Measurements from ENCODE around the gene DFFA. TPM values are rescaled to one million over a fixed set of nuclear protein-coding genes. Genes with fewer than 3 reads are reported as not detected.
A peak's percentile ranks its signal among the peaks of the same experiment; 100 is the strongest.

DFFA gene
- total and polyA plus RNA-seq, 4 donors: 7.8 to 29.2 (median 18.0) TPM

DNA sequence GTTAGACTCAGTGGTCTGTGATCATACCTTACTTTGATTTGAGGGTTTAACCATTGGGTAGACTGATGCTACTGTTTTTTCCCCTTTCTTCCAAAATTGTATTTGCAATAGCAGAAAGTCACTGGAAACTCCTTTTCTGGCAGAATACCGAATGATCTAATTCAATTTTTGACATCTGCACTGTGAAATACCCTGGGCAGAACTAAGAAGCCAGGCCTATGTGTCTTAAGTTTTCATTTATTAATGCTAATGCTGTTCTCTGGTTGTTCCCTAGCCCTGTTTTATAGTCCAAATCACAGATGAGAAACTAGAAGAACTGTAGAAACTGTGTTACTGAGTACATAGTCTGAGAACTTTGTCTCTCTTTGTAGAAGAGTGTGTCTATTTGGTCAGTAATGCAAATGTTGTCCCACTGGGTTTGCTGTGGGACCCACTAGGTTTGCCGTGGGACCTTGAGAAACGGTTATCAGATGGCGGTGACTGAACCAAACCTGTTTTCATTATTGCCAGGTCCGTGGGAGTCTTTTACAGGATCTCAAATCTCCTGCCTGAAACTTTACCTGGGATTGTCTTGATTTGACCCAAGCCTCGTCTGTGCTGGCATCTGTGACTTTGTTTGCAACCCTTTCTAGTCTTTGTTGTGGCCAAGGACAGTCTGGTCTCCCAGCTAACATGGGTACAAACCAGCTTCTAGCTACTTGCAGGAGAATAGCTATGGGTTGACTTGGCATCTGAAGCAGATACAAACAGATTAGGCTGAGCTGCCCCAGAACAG, 43.8 kb upstream of the DFFA start:
- Histone ChIP-seq H3K4me1 (ENCODE audit: control insufficient read depth in 1 of 2, insufficient read depth in 2 of 2, low read length in 2 of 2) (no peaks in the 10 kb centered on the region), H3K27ac (ENCODE audit: low read depth in 1 of 2, low read length in 2 of 2) (no peak overlapping the region), H3K27me3 (ENCODE audit: control insufficient read depth in 1 of 2, insufficient read depth in 2 of 2, low read length in 1 of 2) (no peaks in the 10 kb centered on the region), H3K4me3 (ENCODE audit: low read length in 2 of 2) (no peak overlapping the region), H3K9me3 (ENCODE audit: control insufficient read depth, low read length) (no peaks in the 10 kb centered on the region), H3K36me3 (ENCODE audit: control insufficient read depth in 1 of 2, insufficient read depth in 2 of 2, low read length in 1 of 2) (no peaks in the 10 kb centered on the region)
- DNase-seq (no peak), ATAC-seq (ENCODE audit: low FRiP score) (no peak)
- intact Hi-C loops (cut with DNase I): no loop called here
- WGBS, 2 donors: 69 to 78% methylated on average over 6 of the region's 6 CpGs

DNA sequence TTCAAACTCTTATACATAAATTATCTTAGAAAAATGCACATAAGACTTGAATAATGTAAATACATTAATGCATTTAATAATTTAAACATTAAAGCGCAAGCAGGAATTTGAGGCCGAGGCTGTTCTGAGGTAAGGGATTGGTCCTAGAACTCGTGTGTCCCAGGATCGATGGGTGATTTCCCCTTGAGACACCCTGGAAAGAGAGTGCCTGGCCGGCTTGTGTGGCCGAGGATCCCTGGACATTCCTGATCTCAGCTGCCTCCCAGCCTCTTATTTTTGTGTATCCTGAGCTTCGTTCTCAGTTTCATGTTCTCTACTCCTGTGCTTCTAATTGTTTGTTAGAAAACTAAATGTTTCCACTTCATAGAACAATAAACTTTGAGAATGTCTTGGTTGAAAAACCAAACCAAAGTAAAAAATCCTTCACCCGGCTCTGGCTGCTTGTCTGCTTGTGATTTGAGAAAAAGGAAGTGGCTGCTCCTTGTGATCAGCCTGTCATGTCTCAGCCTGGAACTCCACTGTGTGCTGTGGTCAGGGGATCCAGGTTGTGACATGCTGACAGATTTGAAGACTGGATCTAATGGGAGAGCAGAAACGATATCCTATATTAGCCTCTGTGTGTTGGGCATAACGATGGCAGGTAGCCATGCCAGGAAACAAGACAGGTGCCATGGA, 43.1 kb upstream of the DFFA start:
- H3K36me3 ChIP-seq (ENCODE audit: control insufficient read depth in 1 of 2, insufficient read depth in 2 of 2, low read length in 1 of 2): no peaks in the 10 kb centered on the region
- no peak overlapping the region for H3K4me3 ChIP-seq (ENCODE audit: low read length in 2 of 2)
- intact Hi-C loops (cut with DNase I): no loop called here
- H3K4me1 ChIP-seq (ENCODE audit: control insufficient read depth in 1 of 2, insufficient read depth in 2 of 2, low read length in 2 of 2): peaks cover 0 to 1% of the 10 kb centered on the region in 2 donors
- ATAC-seq (ENCODE audit: low FRiP score) (no peak), DNase-seq (peak in 1 of 2 donors; percentile 65)
- WGBS, 2 donors: 78 to 82% methylated on average over 10 of the region's 10 CpGs
- H3K27ac ChIP-seq (ENCODE audit: low read depth in 1 of 2, low read length in 2 of 2): no peak overlapping the region
- no peaks in the 10 kb centered on the region for H3K9me3 ChIP-seq (ENCODE audit: control insufficient read depth, low read length)
- no peaks in the 10 kb centered on the region for H3K27me3 ChIP-seq (ENCODE audit: control insufficient read depth in 1 of 2, insufficient read depth in 2 of 2, low read length in 1 of 2)

DNA sequence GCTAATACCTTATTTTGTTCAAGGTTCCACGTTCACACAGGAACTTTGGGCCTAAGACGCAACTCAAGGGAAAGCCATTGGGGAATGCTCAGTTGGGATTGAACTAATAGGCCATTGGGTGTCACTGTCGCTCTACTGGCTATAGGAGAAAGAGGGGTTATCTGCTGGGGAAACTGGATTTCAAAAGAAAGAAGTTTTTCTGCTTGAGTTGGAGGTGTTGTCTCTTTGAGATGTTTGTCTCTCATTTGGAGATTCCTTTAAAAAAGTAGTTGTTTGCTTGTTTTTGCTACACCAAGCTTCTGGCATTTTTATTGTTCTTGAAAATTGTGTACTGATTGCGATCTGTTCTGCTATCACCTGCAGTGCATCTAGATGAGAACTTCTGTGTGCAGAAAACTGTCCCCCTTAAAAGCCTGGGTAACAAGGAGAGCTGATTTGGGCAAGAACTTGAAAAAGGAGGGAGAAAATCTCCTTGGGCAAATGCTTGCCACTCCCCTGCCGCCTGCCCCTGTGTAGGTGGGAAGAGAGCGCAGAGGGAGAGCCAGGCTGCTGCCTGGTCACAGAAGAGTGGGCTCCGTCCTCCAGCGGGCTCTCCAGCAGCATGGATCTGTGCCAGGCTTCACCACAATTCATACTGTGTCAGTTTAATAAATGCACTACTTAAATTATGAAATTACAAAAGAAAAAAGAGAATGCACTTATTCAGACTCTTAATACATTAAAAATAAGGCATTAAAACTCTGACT, 42.3 kb upstream of the DFFA start:
- Histone ChIP-seq H3K4me3 (ENCODE audit: low read length in 2 of 2) (no peak overlapping the region), H3K27me3 (ENCODE audit: control insufficient read depth in 1 of 2, insufficient read depth in 2 of 2, low read length in 1 of 2) (no peaks in the 10 kb centered on the region), H3K36me3 (ENCODE audit: control insufficient read depth in 1 of 2, insufficient read depth in 2 of 2, low read length in 1 of 2) (no peaks in the 10 kb centered on the region), H3K27ac (ENCODE audit: low read depth in 1 of 2, low read length in 2 of 2) (no peak overlapping the region), H3K4me1 (ENCODE audit: control insufficient read depth in 1 of 2, insufficient read depth in 2 of 2, low read length in 2 of 2) (peaks cover 0 to 7% of the 10 kb centered on the region in 2 donors), H3K9me3 (ENCODE audit: control insufficient read depth, low read length) (no peaks in the 10 kb centered on the region)
- ATAC-seq (ENCODE audit: low FRiP score) (no peak), DNase-seq (no peak)
- intact Hi-C loops (cut with DNase I): loop anchor here in 1 of 2 donors (5.0 kb wide), 1 partner anchor 283 kb away; the partner anchor contains the start of gene CASZ1
- 73 to 78% methylated on average over 8 of the region's 8 CpGs for WGBS, 2 donors

DNA sequence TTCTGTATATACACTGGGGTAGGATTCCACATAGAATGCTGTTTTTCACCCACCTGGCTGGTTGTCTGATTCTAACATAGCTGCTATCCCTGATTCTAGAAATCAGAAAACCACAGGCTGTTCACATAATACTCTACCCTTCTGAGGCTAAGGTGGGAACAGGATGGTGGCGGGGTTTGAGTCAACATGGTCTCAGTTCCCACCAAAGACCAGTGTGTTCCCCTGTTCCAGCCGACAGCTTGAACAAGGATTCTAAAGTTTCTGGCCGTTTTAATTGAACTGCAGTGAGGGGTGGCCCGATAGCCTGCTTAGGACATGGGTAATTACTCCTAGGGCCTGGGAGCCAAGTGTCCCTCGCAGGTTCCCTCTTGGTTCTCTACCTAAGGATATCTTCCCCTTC, 40.9 kb upstream of the DFFA start:
- ATAC-seq (ENCODE audit: low FRiP score) (no peak), DNase-seq (no peak)
- H3K4me3 ChIP-seq (ENCODE audit: low read length in 2 of 2): no peak overlapping the region
- no peaks in the 10 kb centered on the region for H3K27me3 ChIP-seq (ENCODE audit: control insufficient read depth in 1 of 2, insufficient read depth in 2 of 2, low read length in 1 of 2)
- intact Hi-C loops (cut with DNase I): loop anchor here in 1 of 2 donors (5.0 kb wide), 1 partner anchor 284 kb away; the partner anchor contains the start of gene CASZ1
- H3K36me3 ChIP-seq (ENCODE audit: control insufficient read depth in 1 of 2, insufficient read depth in 2 of 2, low read length in 1 of 2): no peaks in the 10 kb centered on the region
- peaks cover 0 to 7% of the 10 kb centered on the region in 2 donors for H3K4me1 ChIP-seq (ENCODE audit: control insufficient read depth in 1 of 2, insufficient read depth in 2 of 2, low read length in 2 of 2)
- WGBS, 2 donors: 93 to 95% methylated on average over 5 of the region's 5 CpGs
- H3K9me3 ChIP-seq (ENCODE audit: control insufficient read depth, low read length): no peaks in the 10 kb centered on the region
- H3K27ac ChIP-seq (ENCODE audit: low read depth in 1 of 2, low read length in 2 of 2): no peak overlapping the region

DNA sequence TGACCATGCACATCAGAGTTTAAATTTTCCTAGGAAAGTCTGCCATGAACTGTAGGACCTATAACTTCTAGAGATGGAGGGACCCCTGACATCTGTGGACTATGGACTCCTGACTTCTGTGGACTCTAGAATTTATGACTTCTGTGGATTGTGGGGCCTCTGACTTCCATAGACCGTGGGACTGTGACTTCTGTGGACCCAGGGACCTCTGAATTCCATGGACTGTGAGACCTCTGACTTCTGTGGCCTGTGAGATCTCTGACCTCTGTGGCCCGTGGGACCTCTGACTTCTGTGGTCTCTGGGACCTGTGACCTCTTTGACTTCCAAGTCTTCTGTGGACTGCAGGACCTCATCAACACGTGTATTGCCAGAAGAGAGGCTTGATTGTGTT, 39.2 kb upstream of the DFFA start:
- ATAC-seq (ENCODE audit: low FRiP score) (no peak), DNase-seq (no peak)
- 83% methylated on average over 3 of the region's 3 CpGs for WGBS, 2 donors
- no peak overlapping the region for H3K4me3 ChIP-seq (ENCODE audit: low read length in 2 of 2)
- no peaks in the 10 kb centered on the region for H3K36me3 ChIP-seq (ENCODE audit: control insufficient read depth in 1 of 2, insufficient read depth in 2 of 2, low read length in 1 of 2)
- no peaks in the 10 kb centered on the region for H3K27me3 ChIP-seq (ENCODE audit: control insufficient read depth in 1 of 2, insufficient read depth in 2 of 2, low read length in 1 of 2)
- no peaks in the 10 kb centered on the region for H3K9me3 ChIP-seq (ENCODE audit: control insufficient read depth, low read length)
- H3K4me1 ChIP-seq (ENCODE audit: control insufficient read depth in 1 of 2, insufficient read depth in 2 of 2, low read length in 2 of 2): peaks cover 0 to 7% of the 10 kb centered on the region in 2 donors
- intact Hi-C loops (cut with DNase I): loop anchor here in 1 of 2 donors (5.0 kb wide), 1 partner anchor 286 kb away; the partner anchor contains the start of gene CASZ1
- H3K27ac ChIP-seq (ENCODE audit: low read depth in 1 of 2, low read length in 2 of 2): no peak overlapping the region

DNA sequence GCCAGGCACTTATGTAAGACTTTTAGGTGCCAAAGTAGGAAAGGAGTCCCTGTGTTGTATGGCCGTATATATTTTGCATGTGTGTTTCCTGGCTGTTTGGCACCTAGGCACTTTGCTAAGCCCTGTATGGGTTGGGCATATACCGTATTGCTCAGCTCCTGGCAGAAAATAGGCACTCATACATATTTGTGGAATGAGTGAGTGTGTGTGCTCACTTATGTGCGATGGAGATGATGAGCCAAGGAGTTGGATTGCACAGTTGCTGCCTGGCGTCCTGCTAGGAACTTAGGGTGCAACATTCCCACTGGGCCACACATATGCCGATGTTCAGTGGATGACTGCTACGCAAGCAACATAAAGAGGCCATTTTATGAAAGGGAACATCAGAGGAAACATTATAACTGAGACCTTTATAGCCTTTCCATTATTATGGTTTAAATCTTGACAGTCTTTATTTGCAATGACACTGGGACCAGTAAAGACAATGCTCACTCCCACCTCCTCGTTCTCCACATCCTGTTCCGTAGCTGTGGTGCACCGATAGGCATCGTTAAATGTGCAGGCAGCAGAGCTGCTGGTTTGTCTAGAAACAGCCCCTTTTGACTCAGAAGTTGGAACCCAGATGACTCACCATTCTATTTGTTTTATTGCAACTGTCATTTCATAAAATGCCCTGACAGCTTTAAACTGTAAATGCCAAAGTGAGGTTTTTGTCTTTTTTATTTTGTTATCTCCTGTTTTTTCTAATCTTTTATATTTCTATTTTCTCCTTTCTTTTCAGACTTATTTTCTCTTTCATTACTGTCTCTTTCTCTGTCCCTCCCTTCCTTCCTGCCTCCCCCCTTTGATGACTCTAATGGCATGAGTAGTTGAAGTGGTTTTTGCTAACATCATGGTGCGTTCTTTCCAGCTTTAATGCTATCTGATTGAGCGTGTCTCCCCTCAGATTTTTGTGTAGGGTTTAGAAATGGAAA, 38.5 kb upstream of the DFFA start:
- DNase-seq (no peak), ATAC-seq (ENCODE audit: low FRiP score) (peak; percentile 68)
- intact Hi-C loops (cut with DNase I): loop anchor here in 1 of 2 donors (5.0 kb wide), 1 partner anchor 286 kb away; the partner anchor contains the start of gene CASZ1
- Histone ChIP-seq H3K27ac (ENCODE audit: low read depth in 1 of 2, low read length in 2 of 2) (no peak overlapping the region), H3K4me1 (ENCODE audit: control insufficient read depth in 1 of 2, insufficient read depth in 2 of 2, low read length in 2 of 2) (peaks cover 0 to 7% of the 10 kb centered on the region in 2 donors), H3K4me3 (ENCODE audit: low read length in 2 of 2) (no peak overlapping the region), H3K9me3 (ENCODE audit: control insufficient read depth, low read length) (no peaks in the 10 kb centered on the region), H3K27me3 (ENCODE audit: control insufficient read depth in 1 of 2, insufficient read depth in 2 of 2, low read length in 1 of 2) (no peaks in the 10 kb centered on the region), H3K36me3 (ENCODE audit: control insufficient read depth in 1 of 2, insufficient read depth in 2 of 2, low read length in 1 of 2) (no peaks in the 10 kb centered on the region)
- 13 to 17% methylated on average over 12 of the region's 12 CpGs for WGBS, 2 donors

DNA sequence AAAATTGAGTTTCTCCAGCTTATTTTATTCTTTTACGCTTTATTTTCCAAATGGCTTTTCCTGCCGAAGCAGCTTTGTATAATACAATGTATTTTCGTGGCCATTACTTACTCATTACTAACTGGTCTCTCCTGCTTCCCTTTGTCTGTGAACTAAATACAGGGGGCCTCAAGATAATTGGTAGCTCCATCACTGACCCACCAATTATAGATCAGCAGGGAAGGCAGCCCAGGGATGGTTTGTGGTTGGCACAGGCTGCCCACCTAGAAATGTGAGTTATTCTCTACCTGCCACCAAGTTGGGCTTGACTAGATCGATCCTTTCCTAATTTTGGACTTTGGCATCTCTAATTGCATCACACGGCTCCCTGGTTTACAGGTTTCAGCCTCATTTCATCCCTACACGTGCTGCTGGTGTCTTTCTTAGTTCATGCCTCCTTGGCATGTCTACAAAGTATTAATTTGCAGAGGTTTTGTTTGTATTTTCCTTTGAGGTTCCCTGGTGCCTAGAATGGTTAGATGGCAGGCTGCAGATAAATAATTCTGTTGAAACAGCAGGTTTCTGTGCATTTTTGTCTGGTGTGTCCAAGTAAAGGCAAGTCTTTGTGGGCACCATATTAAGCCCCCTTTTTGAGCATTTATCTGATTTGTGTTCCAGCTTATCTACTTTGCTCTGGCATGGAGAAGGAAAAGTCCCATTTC, 37.6 kb upstream of the DFFA start:
- H3K4me1 ChIP-seq (ENCODE audit: control insufficient read depth in 1 of 2, insufficient read depth in 2 of 2, low read length in 2 of 2): peaks cover 0 to 7% of the 10 kb centered on the region in 2 donors
- DNase-seq: no peak
- ATAC-seq (ENCODE audit: low FRiP score): no peak
- H3K27ac ChIP-seq (ENCODE audit: low read depth in 1 of 2, low read length in 2 of 2): no peak overlapping the region
- WGBS, 2 donors: 72 to 74% methylated on average over 6 of the region's 6 CpGs
- no peaks in the 10 kb centered on the region for H3K27me3 ChIP-seq (ENCODE audit: control insufficient read depth in 1 of 2, insufficient read depth in 2 of 2, low read length in 1 of 2)
- no peaks in the 10 kb centered on the region for H3K9me3 ChIP-seq (ENCODE audit: control insufficient read depth, low read length)
- no peak overlapping the region for H3K4me3 ChIP-seq (ENCODE audit: low read length in 2 of 2)
- no peaks in the 10 kb centered on the region for H3K36me3 ChIP-seq (ENCODE audit: control insufficient read depth in 1 of 2, insufficient read depth in 2 of 2, low read length in 1 of 2)
- intact Hi-C loops (cut with DNase I): loop anchor here (5.0 to 10.0 kb wide), 4 partner anchors 282 to 435 kb away; partner anchors contain the start of gene CASZ1 (in 1 of the 2)
